RPMI8226 (cell line): Measurements from ENCODE around the gene UBXN6.

Source experiments
- DNase-seq: peaks from one replicate; pipeline ENCODE4 v3.0.0-alpha.2; 2015

Gene UBXN6

DNA sequence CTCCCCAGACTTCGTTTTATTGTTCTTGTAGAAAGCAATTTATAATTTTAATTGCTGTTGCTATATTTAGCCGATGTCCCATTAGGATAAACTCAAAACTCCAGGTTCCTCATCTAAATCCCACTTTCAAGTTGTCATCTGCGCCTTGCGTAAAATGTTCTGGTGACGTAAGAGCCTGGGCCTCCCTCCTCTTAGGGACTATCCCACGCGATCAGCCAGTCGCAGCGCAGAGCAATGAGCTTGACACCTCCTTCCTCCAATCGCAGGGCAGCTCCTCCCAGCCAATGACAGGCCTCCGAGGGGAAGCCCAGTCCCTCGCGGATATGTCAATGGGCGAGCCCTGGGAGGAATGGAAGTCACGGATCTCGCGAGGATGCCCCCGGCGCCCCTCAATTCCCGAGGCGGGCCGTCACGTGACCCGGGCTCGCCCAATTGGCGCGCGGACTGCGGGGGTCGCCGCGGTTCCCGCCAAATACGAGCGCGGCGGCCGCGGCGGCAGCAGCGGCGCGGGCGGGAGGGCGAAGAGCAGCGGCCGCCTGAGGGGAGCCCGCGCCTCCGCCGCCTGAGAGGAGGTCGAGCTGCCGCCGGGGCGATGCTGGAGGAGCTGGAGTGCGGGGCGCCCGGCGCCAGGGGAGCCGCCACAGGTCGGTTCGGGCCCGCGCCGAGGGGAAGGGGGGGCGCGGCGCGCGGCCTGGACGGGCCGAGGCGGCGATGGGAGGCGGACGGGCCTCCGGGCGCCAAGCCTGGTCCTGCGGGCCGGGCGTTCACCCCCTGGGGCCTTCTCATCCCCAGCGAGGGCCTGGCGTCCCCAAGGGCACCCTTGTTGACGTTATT, 55.2 kb downstream of the UBXN6 start, which contains the start of gene CHAF1A:
TSS of gene CHAF1A (plus strand) at position 470 of the 834 bp plus-strand sequence. CDS start at position 593, 123 bp downstream.
- DNase-seq: peak; percentile 100

DNA sequence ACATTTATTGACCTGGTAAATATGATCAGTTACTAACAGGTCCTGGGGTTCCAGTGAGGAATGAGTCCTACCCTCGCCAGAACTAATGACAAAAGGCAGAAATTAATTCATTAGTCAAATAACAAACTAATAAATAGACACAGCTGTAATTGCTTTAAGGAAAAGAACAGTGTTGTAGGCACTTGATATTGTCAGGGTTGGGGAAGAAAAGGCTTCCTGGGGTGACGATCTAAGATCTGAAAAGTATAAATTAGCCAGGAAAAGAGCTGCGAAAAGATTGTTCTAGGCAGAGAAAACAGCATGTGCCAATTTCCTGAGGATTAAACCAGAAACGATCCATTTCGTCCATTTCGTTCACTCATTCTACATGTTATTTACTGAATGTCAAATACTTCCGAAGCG, 55.8 kb downstream of the UBXN6 start:
- DNase-seq: no peak

- peak; percentile 94 for DNase-seq
Observed at GRCh38 chr19:4400135-4400936, 57.3 kb downstream of the UBXN6 start, which contains the start of gene SH3GL1. TSS of gene SH3GL1 (minus strand) at chr19:4400547. CDS start at chr19:4400368, 179 bp downstream.

DNA sequence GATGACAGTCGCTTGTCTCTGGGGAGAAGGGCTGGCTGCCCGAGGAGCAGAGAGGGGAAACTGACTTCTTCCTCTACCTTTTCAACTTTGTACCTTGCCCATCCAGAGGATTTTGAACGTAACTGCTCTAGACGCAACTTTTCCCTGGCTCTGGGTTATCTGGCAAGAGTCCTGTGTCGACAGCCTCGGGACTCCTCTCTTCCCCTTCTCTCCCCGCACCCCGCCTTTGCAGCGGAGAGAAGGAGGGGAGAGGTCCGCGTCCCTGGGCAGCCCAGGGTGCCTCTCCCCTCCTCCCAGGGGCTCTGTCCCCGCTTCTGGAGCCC, 57.8 kb downstream of the UBXN6 start:
- peak; percentile 57 for DNase-seq

DNA sequence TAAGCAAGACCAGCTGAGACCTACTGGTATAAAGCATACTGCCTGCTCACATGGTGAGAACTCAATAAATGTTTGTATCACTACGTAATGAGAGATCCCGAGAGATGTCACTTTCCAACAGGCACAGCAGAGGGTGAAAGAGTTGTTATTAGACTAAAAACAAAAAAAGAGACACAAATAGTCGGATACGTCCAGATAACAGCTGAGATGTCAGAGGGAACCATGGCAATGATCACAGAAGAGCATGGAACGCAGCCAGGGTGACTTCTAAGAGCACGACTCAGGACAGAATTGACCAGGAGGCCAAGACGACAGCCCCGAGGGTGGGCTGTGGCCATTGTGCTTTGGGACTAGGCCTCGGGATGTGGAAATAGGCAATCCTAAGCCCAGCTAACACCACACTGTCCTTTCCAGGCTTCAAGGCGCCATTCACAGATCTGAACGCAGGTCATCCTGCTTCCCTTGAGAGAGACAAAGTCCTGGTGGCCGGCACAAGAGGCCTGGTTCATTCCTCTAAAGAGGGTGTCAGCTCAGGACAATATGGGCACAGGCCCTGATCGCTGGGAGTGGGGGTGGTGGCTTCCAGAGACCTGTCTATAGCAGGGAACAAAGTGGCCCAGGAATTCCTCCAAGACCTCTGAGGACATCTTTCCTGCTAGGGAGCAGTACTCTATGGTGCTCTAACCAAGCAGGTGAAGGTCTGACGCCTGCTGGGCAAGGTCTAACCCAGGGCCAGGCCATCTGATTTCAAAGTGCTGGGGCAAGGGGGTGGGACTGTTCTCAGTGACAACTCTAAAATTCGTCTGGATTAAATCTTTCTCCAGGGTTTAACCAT, 60.4 kb downstream of the UBXN6 start:
- no peak for DNase-seq
